ENCODE data around the gene HOXC10.
A peak's percentile ranks its signal among the peaks of the same experiment; 100 is the strongest.

Gene HOXC10

DNA sequence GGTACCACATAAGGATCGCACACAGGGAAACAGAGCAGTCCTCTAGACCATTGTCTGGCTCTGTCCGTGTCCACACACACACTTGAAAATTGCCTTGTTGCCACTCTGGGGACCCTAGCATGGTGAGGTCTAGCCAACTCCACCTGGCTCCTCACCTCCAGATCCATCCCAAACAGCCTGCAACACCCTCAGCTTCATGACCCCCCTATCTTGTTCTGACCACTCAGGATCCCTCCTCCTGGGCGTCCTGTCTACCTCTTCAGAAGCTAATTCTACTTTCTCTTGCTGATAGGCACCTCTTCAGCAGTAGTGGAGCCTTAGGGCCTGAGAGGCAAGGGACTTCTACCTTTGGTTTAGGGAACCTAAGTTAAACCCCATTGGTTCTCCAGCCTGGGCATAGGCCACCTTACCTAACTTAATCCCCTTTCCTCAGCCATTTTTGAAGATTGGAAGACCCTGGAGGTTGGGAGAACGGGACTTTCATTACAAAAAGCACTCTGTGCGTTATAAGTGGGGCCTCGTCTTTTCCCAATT is 47.2 kb downstream of the HOXC10 start:
- TF ChIP-seq, protein P1, sequence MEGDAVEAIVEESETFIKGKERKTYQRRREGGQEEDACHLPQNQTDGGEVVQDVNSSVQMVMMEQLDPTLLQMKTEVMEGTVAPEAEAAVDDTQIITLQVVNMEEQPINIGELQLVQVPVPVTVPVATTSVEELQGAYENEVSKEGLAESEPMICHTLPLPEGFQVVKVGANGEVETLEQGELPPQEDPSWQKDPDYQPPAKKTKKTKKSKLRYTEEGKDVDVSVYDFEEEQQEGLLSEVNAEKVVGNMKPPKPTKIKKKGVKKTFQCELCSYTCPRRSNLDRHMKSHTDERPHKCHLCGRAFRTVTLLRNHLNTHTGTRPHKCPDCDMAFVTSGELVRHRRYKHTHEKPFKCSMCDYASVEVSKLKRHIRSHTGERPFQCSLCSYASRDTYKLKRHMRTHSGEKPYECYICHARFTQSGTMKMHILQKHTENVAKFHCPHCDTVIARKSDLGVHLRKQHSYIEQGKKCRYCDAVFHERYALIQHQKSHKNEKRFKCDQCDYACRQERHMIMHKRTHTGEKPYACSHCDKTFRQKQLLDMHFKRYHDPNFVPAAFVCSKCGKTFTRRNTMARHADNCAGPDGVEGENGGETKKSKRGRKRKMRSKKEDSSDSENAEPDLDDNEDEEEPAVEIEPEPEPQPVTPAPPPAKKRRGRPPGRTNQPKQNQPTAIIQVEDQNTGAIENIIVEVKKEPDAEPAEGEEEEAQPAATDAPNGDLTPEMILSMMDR (IDR thresholded peaks at IDR 0.05) = no peak

DNA sequence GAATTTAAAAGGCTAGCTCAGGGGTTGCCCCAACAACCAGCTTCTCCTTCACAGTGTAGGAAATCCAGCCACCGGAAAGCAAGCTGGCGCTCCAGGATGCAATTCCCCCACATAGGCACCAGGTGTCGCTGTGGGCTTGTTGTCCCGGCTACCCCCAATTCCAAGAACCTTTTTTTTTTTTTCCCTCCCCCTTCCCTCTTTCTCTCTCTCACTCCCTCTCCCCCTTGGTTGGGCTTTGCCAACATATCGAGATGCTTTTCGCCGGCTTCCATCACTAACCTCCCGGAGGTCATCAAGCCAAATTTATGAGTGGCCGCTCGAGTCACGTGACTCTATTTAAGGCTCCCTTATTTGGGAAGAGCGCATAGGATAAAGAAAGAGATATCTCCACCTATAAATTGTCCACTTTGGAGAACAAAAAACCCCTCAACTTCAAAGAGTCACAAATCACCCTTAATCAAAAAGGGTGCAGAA is 47.7 kb downstream of the HOXC10 start, which contains the start of gene HOXC5:
Gene HOXC5, plus strand, starts transcription at position 424 of the 474 bp plus-strand sequence. CDS start 73 bp downstream, outside the sequence.
- TF ChIP-seq, protein P1 (IDR thresholded peaks at IDR 0.05) = peak; percentile 96

DNA sequence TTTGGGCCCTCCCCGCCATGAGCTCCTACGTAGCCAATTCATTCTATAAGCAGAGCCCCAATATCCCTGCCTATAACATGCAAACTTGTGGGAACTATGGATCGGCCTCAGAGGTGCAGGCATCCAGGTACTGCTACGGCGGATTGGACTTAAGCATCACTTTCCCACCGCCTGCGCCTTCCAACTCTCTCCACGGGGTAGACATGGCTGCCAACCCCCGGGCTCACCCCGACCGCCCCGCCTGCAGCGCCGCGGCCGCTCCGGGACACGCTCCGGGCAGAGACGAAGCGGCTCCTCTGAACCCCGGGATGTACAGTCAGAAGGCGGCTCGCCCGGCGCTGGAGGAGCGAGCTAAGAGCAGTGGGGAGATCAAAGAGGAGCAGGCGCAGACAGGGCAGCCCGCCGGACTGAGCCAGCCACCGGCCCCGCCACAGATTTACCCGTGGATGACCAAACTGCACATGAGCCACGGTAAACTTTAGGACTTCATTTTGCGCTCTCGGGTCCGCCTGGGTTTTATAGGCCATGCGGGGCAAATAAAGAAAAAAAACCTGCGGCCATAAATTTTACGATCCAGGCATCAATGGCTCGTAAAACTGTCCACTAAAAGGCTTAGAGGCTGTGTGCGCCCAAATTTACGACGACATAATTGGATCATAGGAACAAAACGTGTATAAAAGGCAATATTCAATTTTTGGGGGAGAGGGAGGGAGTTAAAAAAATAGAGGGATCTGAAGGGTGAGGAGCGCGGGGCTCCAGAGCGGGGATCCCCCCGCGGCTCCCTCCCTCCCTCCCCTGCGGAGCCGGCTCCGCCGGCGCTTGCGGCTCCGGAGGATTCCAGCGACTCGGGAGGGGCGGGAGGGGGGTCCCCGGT is 48.4 kb downstream of the HOXC10 start:
- TF ChIP-seq, protein P1 (IDR thresholded peaks at IDR 0.05) = no peak

DNA sequence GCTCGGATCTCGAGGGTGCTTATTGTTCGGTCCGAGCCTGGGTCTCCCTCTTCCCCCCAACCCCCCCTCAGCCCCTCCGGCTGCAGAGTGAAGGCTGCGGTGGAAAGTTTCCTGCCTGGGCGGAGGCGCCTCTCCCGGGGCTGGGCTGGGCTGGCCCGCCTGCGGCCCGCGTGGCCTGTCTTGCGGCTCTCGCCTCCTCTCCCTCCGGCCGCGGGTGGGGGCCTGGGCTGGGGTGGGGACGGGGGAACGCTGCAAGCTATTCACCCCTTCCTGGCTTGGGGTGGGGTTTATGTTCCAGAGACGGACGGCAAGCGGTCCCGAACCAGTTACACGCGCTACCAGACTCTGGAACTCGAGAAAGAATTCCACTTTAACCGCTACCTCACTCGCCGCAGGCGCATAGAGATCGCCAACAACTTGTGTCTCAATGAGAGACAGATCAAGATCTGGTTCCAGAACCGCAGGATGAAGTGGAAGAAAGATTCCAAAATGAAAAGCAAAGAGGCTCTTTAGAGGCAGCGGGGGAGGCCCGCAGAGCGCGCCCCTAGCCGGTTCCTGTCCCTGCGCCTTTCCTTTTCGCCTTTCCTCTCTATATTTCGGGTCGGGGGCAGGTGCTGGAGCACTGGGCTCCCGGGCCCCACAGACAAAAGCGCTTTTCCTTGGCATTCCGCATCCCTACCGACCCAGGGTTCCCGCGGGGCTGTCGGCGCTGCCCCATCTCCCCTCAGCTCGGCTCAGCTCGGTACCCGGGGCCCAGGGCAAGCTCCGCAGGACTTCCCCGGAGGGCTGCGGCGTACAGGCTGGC is 49.2 kb downstream of the HOXC10 start:
- TF ChIP-seq, protein P1 (IDR thresholded peaks at IDR 0.05) = no peak

DNA sequence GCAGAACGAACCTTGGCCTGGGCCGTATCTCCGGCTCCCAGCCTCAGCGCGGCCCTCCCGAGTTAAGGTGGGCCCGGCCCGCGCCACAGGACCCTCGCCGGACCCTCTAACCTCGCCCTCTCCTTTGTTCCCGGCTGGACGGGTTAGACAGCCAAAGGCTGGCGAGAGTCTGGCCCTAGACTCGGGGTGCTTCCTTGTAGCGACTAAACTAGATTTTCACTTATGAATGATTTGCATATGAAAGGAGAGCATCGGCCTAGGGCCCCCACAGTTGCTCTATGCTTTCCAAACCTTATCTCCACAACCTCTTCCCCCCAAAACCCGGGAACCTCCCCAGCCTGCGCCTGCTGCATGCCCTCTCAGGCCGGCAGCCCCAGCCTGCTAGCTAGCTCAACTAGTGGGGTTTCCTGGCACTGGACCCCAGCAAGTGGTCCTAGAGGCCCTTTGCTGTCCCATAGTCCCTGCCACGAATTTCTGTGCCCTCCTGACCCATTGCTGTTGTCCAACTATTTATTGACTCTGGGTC is 49.9 kb downstream of the HOXC10 start:
- TF ChIP-seq, protein P1 (IDR thresholded peaks at IDR 0.05) = no peak

DNA sequence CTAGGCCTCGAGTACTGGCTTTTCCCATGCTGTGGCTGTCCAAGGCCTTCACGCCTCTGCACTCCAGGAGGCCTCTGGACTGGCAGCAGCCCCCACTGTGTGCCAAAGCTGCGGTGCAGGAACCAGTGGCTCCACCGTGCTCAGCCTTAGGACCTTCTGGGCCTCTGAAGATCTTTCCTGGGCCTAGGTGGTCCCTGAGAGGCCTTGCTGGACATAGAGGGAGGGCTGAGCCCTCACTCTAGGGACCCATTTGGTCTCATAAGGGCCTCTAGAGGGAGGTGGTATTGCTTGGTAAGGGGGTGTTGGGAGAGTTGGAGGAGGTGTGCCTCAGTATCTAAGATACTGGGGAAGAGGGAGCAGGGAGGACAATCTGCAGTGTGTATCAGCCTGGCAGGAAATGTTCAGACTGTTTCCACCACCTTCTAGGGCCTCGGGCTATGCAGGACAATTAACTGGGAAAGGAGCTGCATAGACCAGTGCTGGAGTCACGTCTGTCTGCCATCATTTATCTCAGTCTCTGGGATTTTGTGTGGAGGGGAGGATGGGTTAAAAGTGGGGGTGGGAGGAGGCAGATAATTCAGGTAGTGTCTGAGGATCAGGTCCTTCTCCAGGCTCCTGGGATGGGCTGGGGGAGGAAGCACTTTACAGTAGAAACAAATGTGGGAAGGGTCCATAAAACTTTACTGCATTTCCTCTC is 50.8 kb downstream of the HOXC10 start:
- TF ChIP-seq, protein P1 (IDR thresholded peaks at IDR 0.05) = no peak
